Neural crest cell (in vitro differentiated cells): ENCODE data around the gene DCHS2. TPM values are rescaled to one million over a fixed set of nuclear protein-coding genes. Genes with fewer than 3 reads are reported as not detected.

Experiments used
- DNase-seq: peaks from one replicate; pipeline ENCODE4 v3.0.0; 2021; ENCODE audit warnings: low read depth, mixed read lengths, low spot score
- H3K27ac Mint-ChIP-seq: one replicate; pipeline ENCODE4 v1.8.0; 2021; ENCODE audit warnings: mild to moderate bottlenecking, mixed read lengths; ENCODE audit not compliant: unreplicated experiment
- H3K27me3 Mint-ChIP-seq: 2 replicates; pipeline ENCODE4 v1.8.0; 2021; ENCODE audit warnings: low read depth, mild to moderate bottlenecking, mixed read lengths
- H3K36me3 Mint-ChIP-seq: 2 replicates; pipeline ENCODE4 v1.8.0; 2021; ENCODE audit warnings: low read depth, mild to moderate bottlenecking, mixed read lengths
- H3K4me1 Mint-ChIP-seq: 2 replicates; pipeline ENCODE4 v1.8.0; 2021; ENCODE audit warnings: mixed read lengths
- H3K4me3 Mint-ChIP-seq: one replicate; pipeline ENCODE4 v1.8.0; 2021; ENCODE audit warnings: mild to moderate bottlenecking, mixed read lengths
- H3K9me3 Mint-ChIP-seq: 2 replicates; pipeline ENCODE4 v1.8.0; 2021; ENCODE audit warnings: mixed read lengths
- CTCF ChIP-seq: fragments of 200-600 bp; sonication (generic); conservative IDR thresholded peaks from 2 replicates; pipeline ENCODE4 v1.5.0; 2021; ENCODE audit warnings: antibody characterized with exemption, mild to moderate bottlenecking
- long read RNA-seq: library from polyadenylated mRNA; unstranded; transcript quantifications from one replicate; pipeline ENCODE4 v2.0.0, GENCODE V29; 2020
- total RNA-seq: library from RNA; stranded (reverse); gene quantifications from 2 replicates; pipeline ENCODE4 v1.2.1, GENCODE V29; 2021

DCHS2 gene
- total RNA-seq = 0.91 and 1.2 TPM in 2 replicates
- long read RNA-seq, partial matches to known transcripts = 0 of 2 reads
- long read RNA-seq, other reads (novel, unspliced or antisense) = 2 of 2 reads

- no peak for TF ChIP-seq CTCF
- Mint-ChIP-seq H3K27me3 (peaks cover 80% of the 10 kb centered on the region), H3K27ac (no peak within 1 kb of the TSS), H3K9me3 (no peaks in the 10 kb centered on the region), H3K36me3 (no peaks in the 10 kb centered on the region), H3K4me1 (peaks cover 15% of the 10 kb centered on the region), H3K4me3 (peak within 1 kb of the TSS; percentile 84)
- DNase-seq = peak; percentile 28
Observed at GRCh38 chr4:154491341-154492271, at the start of gene DCHS2. TSS of gene DCHS2 (minus strand) at chr4:154491799. CDS start at chr4:154491355, 444 bp downstream.

- no peak for TF ChIP-seq CTCF
- no peak for DNase-seq
Observed at GRCh38 chr4:154534296-154534695, 42.7 kb upstream of the DCHS2 start.

GRCh38 chr4:154529728-154530519 lies 38.3 kb upstream of the DCHS2 start:
- Mint-ChIP-seq H3K27ac (no peak overlapping the region), H3K4me3 (no peak overlapping the region), H3K4me1 (peaks cover 7% of the 10 kb centered on the region)

More at GRCh38 chr4:154534296-154534695, 42.7 kb upstream of the DCHS2 start:
- H3K36me3 Mint-ChIP-seq = peaks cover 4% of the 10 kb centered on the region
- no peaks in the 10 kb centered on the region for H3K4me1 Mint-ChIP-seq
- H3K4me3 Mint-ChIP-seq = no peak overlapping the region
- H3K9me3 Mint-ChIP-seq = no peaks in the 10 kb centered on the region
- no peak overlapping the region for H3K27ac Mint-ChIP-seq
- H3K27me3 Mint-ChIP-seq = no peaks in the 10 kb centered on the region

GRCh38 chr4:154528869-154529268 lies 37.3 kb upstream of the DCHS2 start:
- Mint-ChIP-seq H3K36me3 (no peaks in the 10 kb centered on the region), H3K27me3 (peaks cover 3% of the 10 kb centered on the region), H3K4me1 (peaks cover 9% of the 10 kb centered on the region), H3K9me3 (no peaks in the 10 kb centered on the region), H3K4me3 (no peak overlapping the region), H3K27ac (no peak overlapping the region)
- DNase-seq = no peak
- no peak for TF ChIP-seq CTCF

More at GRCh38 chr4:154529728-154530519, 38.3 kb upstream of the DCHS2 start:
- H3K27me3 Mint-ChIP-seq = peaks cover 3% of the 10 kb centered on the region
- no peak for DNase-seq
- no peaks in the 10 kb centered on the region for H3K36me3 Mint-ChIP-seq
- TF ChIP-seq CTCF = no peak
- H3K9me3 Mint-ChIP-seq = no peaks in the 10 kb centered on the region

- H3K27me3 Mint-ChIP-seq = peaks cover 3% of the 10 kb centered on the region
- H3K36me3 Mint-ChIP-seq = no peaks in the 10 kb centered on the region
- no peak for DNase-seq
- no peaks in the 10 kb centered on the region for H3K9me3 Mint-ChIP-seq
- peaks cover 9% of the 10 kb centered on the region for H3K4me1 Mint-ChIP-seq
- no peak for TF ChIP-seq CTCF
- no peak overlapping the region for H3K27ac Mint-ChIP-seq
- H3K4me3 Mint-ChIP-seq = no peak overlapping the region
Observed at GRCh38 chr4:154527308-154527707, 35.7 kb upstream of the DCHS2 start.
